MM.1S (cell line): ENCODE results near the gene ZDHHC8.

Source experiments
- CTCF ChIP-seq: fragments of 300-600 bp; sonication (generic); IDR thresholded peaks from 2 replicates; pipeline ENCODE4 v1.5.1; 2016; ENCODE audit warnings: antibody characterized with exemption, low read length, mixed read lengths
- EZH2 ChIP-seq: fragments of 300-600 bp; sonication (generic); optimal IDR thresholded peaks from 2 replicates; pipeline ENCODE3; 2017; ENCODE audit warnings: low read depth, mild to moderate bottlenecking, antibody characterized with exemption, low read length, mixed read lengths
- EZH2phosphoT487 ChIP-seq: fragments of 300-600 bp; sonication (generic); IDR thresholded peaks from 2 replicates; pipeline ENCODE4 v1.6.1; 2018; ENCODE audit warnings: antibody characterized with exemption, low read length

- no peak for TF ChIP-seq CTCF
- no peak for TF ChIP-seq EZH2
- TF ChIP-seq EZH2phosphoT487: no peak
Observed at GRCh38 chr22:20093418-20094196, 38.0 kb upstream of the ZDHHC8 start.
